Measurements from ENCODE around the gene ATF4.
A peak's percentile ranks its signal among the peaks of the same experiment; 100 is the strongest.

The ATF4 gene

GRCh38 chr22:39502109-39502788 lies 18.1 kb upstream of the ATF4 start, which contains the start of gene MIEF1 (continued):
- TF ChIP-seq ZNF580 (tag by site-specific recombination; IDR thresholded peaks at IDR 0.05) (peak; percentile 89), ZNF449 (tag by site-specific recombination; IDR thresholded peaks at IDR 0.05) (no peak), KLF16 (tag by site-specific recombination; IDR thresholded peaks at IDR 0.05) (peak; percentile 81), TRIM28 (IDR thresholded peaks at IDR 0.05; ENCODE audit: borderline replicate concordance, low read length) (no peak), KLF1 (tag by site-specific recombination; IDR thresholded peaks at IDR 0.05) (0 out of 2 replicates have a peak, but pooled peaks have one; percentile 17), ZXDB (tag by site-specific recombination; IDR thresholded peaks at IDR 0.05) (peak; percentile 100), ZBTB26 (tag by site-specific recombination; optimal IDR thresholded peaks at IDR 0.05) (peak; percentile 88), KLF17 (tag by site-specific recombination; IDR thresholded peaks at IDR 0.05) (no peak), REPIN1 (tag by site-specific recombination; IDR thresholded peaks at IDR 0.05; ENCODE audit: low read depth) (no peak), ZNF266 (tag by site-specific recombination; IDR thresholded peaks at IDR 0.05; ENCODE audit: low read depth) (no peak), PBX3 (CRISPR knock-in tag; IDR thresholded peaks at IDR 0.05) (0 out of 2 replicates have a peak, but pooled peaks have one; percentile 17), ZNF121 (tag by site-specific recombination; IDR thresholded peaks at IDR 0.05) (no peak), ZNF112 (tag by site-specific recombination; IDR thresholded peaks at IDR 0.05) (no peak), ZNF133 (tag by site-specific recombination; IDR thresholded peaks at IDR 0.05) (no peak), ZNF473 (tag by site-specific recombination; IDR thresholded peaks at IDR 0.05) (no peak), KLF7 (tag by site-specific recombination; IDR thresholded peaks at IDR 0.05; ENCODE audit: borderline replicate concordance) (no peak), ZNF548 (tag by site-specific recombination; IDR thresholded peaks at IDR 0.05) (no peak), PATZ1 (tag by site-specific recombination; IDR thresholded peaks at IDR 0.05) (peak; percentile 70), ZNF843 (tag by site-specific recombination; IDR thresholded peaks at IDR 0.05) (no peak), SP3 (tag by site-specific recombination; IDR thresholded peaks at IDR 0.05) (peak; percentile 91), EGR2 (tag by site-specific recombination; IDR thresholded peaks at IDR 0.05; ENCODE audit: low read depth) (peak; percentile 56), ZNF585B (tag by site-specific recombination; IDR thresholded peaks at IDR 0.05) (no peak), ZNF600 (tag by site-specific recombination; IDR thresholded peaks at IDR 0.05) (no peak), GLI4 (tag by site-specific recombination; IDR thresholded peaks at IDR 0.05) (no peak), ZBTB21 (tag by site-specific recombination; IDR thresholded peaks at IDR 0.05) (peak; percentile 62; the same call in 1 of the 2 replicates), ZFP3 (tag by site-specific recombination; IDR thresholded peaks at IDR 0.05; ENCODE audit: low read depth) (no peak), GFI1B (tag by site-specific recombination; IDR thresholded peaks at IDR 0.05) (no peak), ZNF391 (tag by site-specific recombination; IDR thresholded peaks at IDR 0.05; ENCODE audit: borderline replicate concordance, low read depth) (no peak), ZNF214 (tag by site-specific recombination; IDR thresholded peaks at IDR 0.05; ENCODE audit: borderline replicate concordance) (no peak), ZNF354C (tag by site-specific recombination; IDR thresholded peaks at IDR 0.05; ENCODE audit: borderline replicate concordance, low read depth) (no peak), ZNF24 (tag by site-specific recombination; IDR thresholded peaks at IDR 0.05) (0 out of 2 replicates have a peak, but pooled peaks have one; percentile 25), ZNF558 (tag by site-specific recombination; IDR thresholded peaks at IDR 0.05) (no peak), ZNF132 (tag by site-specific recombination; IDR thresholded peaks at IDR 0.05; ENCODE audit: borderline replicate concordance) (no peak)
